ENCODE results near the gene TMEM125.

TMEM125 gene

GRCh38 chr1:43247256-43247921 lies 22.4 kb upstream of the TMEM125 start:
- DNase-seq = no peak

- no peak for DNase-seq
Observed at GRCh38 chr1:43250351-43250761, 19.4 kb upstream of the TMEM125 start.

- no peak for DNase-seq
Observed at GRCh38 chr1:43251024-43251423, 18.8 kb upstream of the TMEM125 start.

GRCh38 chr1:43252225-43252624 lies 17.6 kb upstream of the TMEM125 start:
- DNase-seq = no peak

- no peak for DNase-seq
Observed at GRCh38 chr1:43253173-43253572, 16.6 kb upstream of the TMEM125 start.

- DNase-seq = no peak
Observed at GRCh38 chr1:43253876-43254275, 15.9 kb upstream of the TMEM125 start.

GRCh38 chr1:43255438-43256210 lies 14.2 kb upstream of the TMEM125 start:
- no peak for DNase-seq

GRCh38 chr1:43256675-43257570 lies 12.9 kb upstream of the TMEM125 start:
- DNase-seq = no peak

GRCh38 chr1:43258370-43258769 lies 11.4 kb upstream of the TMEM125 start:
- DNase-seq = no peak

- no peak for DNase-seq
Observed at GRCh38 chr1:43265431-43265830, 4.4 kb upstream of the TMEM125 start.

GRCh38 chr1:43266881-43267280 lies 2.9 kb upstream of the TMEM125 start:
- no peak for DNase-seq

GRCh38 chr1:43267291-43267805 lies 2.4 kb upstream of the TMEM125 start:
- DNase-seq = no peak

- no peak for DNase-seq
Observed at GRCh38 chr1:43267818-43268425, 1.9 kb upstream of the TMEM125 start.

- no peak for DNase-seq
Observed at GRCh38 chr1:43270421-43271095, 775 bp downstream of the TMEM125 start.

- no peak for DNase-seq
Observed at GRCh38 chr1:43271186-43272118, 1.7 kb downstream of the TMEM125 start.

- DNase-seq = no peak
Observed at GRCh38 chr1:43272161-43272560, 2.4 kb downstream of the TMEM125 start.

GRCh38 chr1:43272576-43273571 lies 3.1 kb downstream of the TMEM125 start:
- no peak for DNase-seq

GRCh38 chr1:43273708-43274107 lies 3.9 kb downstream of the TMEM125 start:
- DNase-seq = no peak

- no peak for DNase-seq
Observed at GRCh38 chr1:43274125-43274803, 4.5 kb downstream of the TMEM125 start.
